ENCODE measurements around the gene POLE4.
A peak's percentile ranks its signal among the peaks of the same experiment; 100 is the strongest.

The POLE4 gene

GRCh38 chr2:74991977-74992376, 33.5 kb downstream of the POLE4 start:
- Mint-ChIP-seq H3K4me3 (no peak overlapping the region), H3K4me1 (peaks cover 0 to 11% of the 10 kb centered on the region in 2 donors), H3K36me3 (peaks cover 5 to 12% of the 10 kb centered on the region in 2 donors), H3K27ac (no peak overlapping the region), H3K27me3 (no peaks in the 10 kb centered on the region), H3K9me3 (peaks cover 0 to 7% of the 10 kb centered on the region in 2 donors)
- DNase-seq (no peak), ATAC-seq (replicated peaks) (no peak)

GRCh38 chr2:74999468-74999867, 41.0 kb downstream of the POLE4 start:
- Mint-ChIP-seq H3K27ac (no peak overlapping the region), H3K27me3 (no peaks in the 10 kb centered on the region), H3K9me3 (peaks cover 0 to 3% of the 10 kb centered on the region in 2 donors), H3K4me1 (no peaks in the 10 kb centered on the region), H3K36me3 (peaks cover 12 to 13% of the 10 kb centered on the region in 2 donors), H3K4me3 (no peak overlapping the region)
- DNase-seq (no peak), ATAC-seq (replicated peaks) (no peak)

GRCh38 chr2:75002007-75002406, 43.6 kb downstream of the POLE4 start:
- ATAC-seq (replicated peaks) (no peak), DNase-seq (no peak)
- Mint-ChIP-seq H3K27ac (no peak overlapping the region), H3K36me3 (peaks cover 24 to 25% of the 10 kb centered on the region in 2 donors), H3K4me3 (no peak overlapping the region), H3K9me3 (peaks cover 0 to 6% of the 10 kb centered on the region in 2 donors), H3K4me1 (no peaks in the 10 kb centered on the region), H3K27me3 (no peaks in the 10 kb centered on the region)

- no peak overlapping the region for H3K4me3 Mint-ChIP-seq
- H3K4me1 Mint-ChIP-seq: no peaks in the 10 kb centered on the region
- DNase-seq (no peak), ATAC-seq (replicated peaks) (no peak)
- no peak overlapping the region for H3K27ac Mint-ChIP-seq
- peaks cover 0 to 3% of the 10 kb centered on the region in 2 donors for H3K9me3 Mint-ChIP-seq
- peaks cover 17 to 23% of the 10 kb centered on the region in 2 donors for H3K36me3 Mint-ChIP-seq
- no peaks in the 10 kb centered on the region for H3K27me3 Mint-ChIP-seq
Measured at GRCh38 chr2:75003276-75003675, 44.8 kb downstream of the POLE4 start.

GRCh38 chr2:75003773-75004172, 45.3 kb downstream of the POLE4 start:
- H3K27ac Mint-ChIP-seq: no peak overlapping the region
- peaks cover 14 to 21% of the 10 kb centered on the region in 2 donors for H3K36me3 Mint-ChIP-seq
- DNase-seq (no peak), ATAC-seq (replicated peaks) (no peak)
- H3K4me3 Mint-ChIP-seq: no peak overlapping the region
- H3K27me3 Mint-ChIP-seq: no peaks in the 10 kb centered on the region
- H3K4me1 Mint-ChIP-seq: no peaks in the 10 kb centered on the region
- H3K9me3 Mint-ChIP-seq: peaks cover 0 to 3% of the 10 kb centered on the region in 2 donors

GRCh38 chr2:75006041-75006440, 47.6 kb downstream of the POLE4 start:
- Mint-ChIP-seq H3K36me3 (peaks cover 11 to 21% of the 10 kb centered on the region in 2 donors), H3K27me3 (no peaks in the 10 kb centered on the region), H3K4me1 (no peaks in the 10 kb centered on the region), H3K9me3 (peaks cover 0 to 3% of the 10 kb centered on the region in 2 donors), H3K4me3 (no peak overlapping the region), H3K27ac (no peak overlapping the region)
- no peak for DNase-seq
- ATAC-seq (replicated peaks): no peak

- Mint-ChIP-seq H3K9me3 (peaks cover 0 to 3% of the 10 kb centered on the region in 2 donors), H3K27me3 (no peaks in the 10 kb centered on the region), H3K4me3 (no peak overlapping the region), H3K27ac (no peak overlapping the region), H3K4me1 (no peaks in the 10 kb centered on the region), H3K36me3 (peaks cover 11 to 21% of the 10 kb centered on the region in 2 donors)
- ATAC-seq (replicated peaks) (no peak), DNase-seq (no peak)
Measured at GRCh38 chr2:75007061-75007460, 48.6 kb downstream of the POLE4 start.

- no peak overlapping the region for H3K4me3 Mint-ChIP-seq
- H3K9me3 Mint-ChIP-seq: peaks cover 0 to 3% of the 10 kb centered on the region in 2 donors
- no peaks in the 10 kb centered on the region for H3K27me3 Mint-ChIP-seq
- H3K27ac Mint-ChIP-seq: no peak overlapping the region
- H3K4me1 Mint-ChIP-seq: no peaks in the 10 kb centered on the region
- ATAC-seq (replicated peaks) (no peak), DNase-seq (no peak)
- peaks cover 12 to 28% of the 10 kb centered on the region in 2 donors for H3K36me3 Mint-ChIP-seq
Measured at GRCh38 chr2:75007819-75008218, 49.4 kb downstream of the POLE4 start.

GRCh38 chr2:75010571-75010970, 52.1 kb downstream of the POLE4 start:
- no peak overlapping the region for H3K4me3 Mint-ChIP-seq
- no peaks in the 10 kb centered on the region for H3K27me3 Mint-ChIP-seq
- H3K4me1 Mint-ChIP-seq: no peaks in the 10 kb centered on the region
- H3K9me3 Mint-ChIP-seq: peaks cover 4 to 5% of the 10 kb centered on the region in 2 donors
- DNase-seq (no peak), ATAC-seq (replicated peaks) (no peak)
- H3K36me3 Mint-ChIP-seq: peaks cover 14 to 28% of the 10 kb centered on the region in 2 donors
- no peak overlapping the region for H3K27ac Mint-ChIP-seq

- Mint-ChIP-seq H3K27me3 (no peaks in the 10 kb centered on the region), H3K4me1 (no peaks in the 10 kb centered on the region), H3K36me3 (peaks cover 3 to 18% of the 10 kb centered on the region in 2 donors), H3K27ac (no peak overlapping the region), H3K9me3 (peaks cover 4% of the 10 kb centered on the region in 2 donors), H3K4me3 (no peak overlapping the region)
- DNase-seq (no peak), ATAC-seq (replicated peaks) (no peak)
Measured at GRCh38 chr2:75012080-75012479, 53.6 kb downstream of the POLE4 start.

GRCh38 chr2:75018162-75018561, 59.7 kb downstream of the POLE4 start:
- ATAC-seq (replicated peaks): peak; percentile 36 to 54
- peaks cover 4 to 6% of the 10 kb centered on the region in 2 donors for H3K9me3 Mint-ChIP-seq
- no peak for DNase-seq
- H3K4me1 Mint-ChIP-seq: peaks cover 0 to 2% of the 10 kb centered on the region in 2 donors
- peaks cover 0 to 4% of the 10 kb centered on the region in 2 donors for H3K36me3 Mint-ChIP-seq
- no peaks in the 10 kb centered on the region for H3K27me3 Mint-ChIP-seq
- no peak overlapping the region for H3K4me3 Mint-ChIP-seq
- no peak overlapping the region for H3K27ac Mint-ChIP-seq

Measured in stimulated activated naive B cell treated with anti-CD40 and anti-IgM and Interleukin-4, amounts not matched to agents 10 μg/mL and 1 μg/mL and 100 μg/mL, for 72 hours (primary cell).